IMR-90 (cell line): ENCODE data around the gene INPP5F. TPM values are rescaled to one million over a fixed set of nuclear protein-coding genes. Genes with fewer than 3 reads are reported as not detected.
A peak's percentile ranks its signal among the peaks of the same experiment; 100 is the strongest.

Experiments used
- ATAC-seq: fragments of 200-7000 bp; cut with Tn5 transposase; 2 replicates; pipeline ENCODE4 v1.9.1; 2020; ENCODE audit warnings: low read depth, mild to moderate bottlenecking, moderate library complexity
- BruUV-seq: library from RNA; stranded (reverse); fragments of 400-500 nt; replicated peaks from 2 replicates; lab custom pipeline; 2021; lab: Mats Ljungman, UMichigan
- CTCF ChIA-PET: fragments of 300-600 bp; formaldehyde crosslinking; extraction: SDS; loops from one replicate; lab custom pipeline; 2021; ENCODE audit warnings: antibody characterized with exemption; lab: Yijun Ruan, JAX
- POLR2A ChIA-PET: fragments of 300-600 bp; sonication (Branson Sonifier 250); formaldehyde crosslinking; loops from one replicate; lab custom pipeline; 2022; ENCODE audit warnings: antibody characterized with exemption; ENCODE audit not compliant: unreplicated experiment; lab: Charles Lee
- DNase-seq: peaks from one replicate; pipeline ENCODE4 v3.0.0; 2013
- H2AFZ ChIP-seq: replicated peaks from 2 replicates; pipeline ENCODE3; 2013; ENCODE audit warnings: low read length, mild to moderate bottlenecking; ENCODE audit not compliant: poor library complexity
- H2AK5ac ChIP-seq: 2 replicates; pipeline ENCODE4 v1.6.1; 2013; ENCODE audit warnings: low read depth, low read length, inconsistent platforms
- H2AK9ac ChIP-seq: replicated peaks from 2 replicates; pipeline ENCODE3; 2013; ENCODE audit warnings: mild to moderate bottlenecking, low read depth, low read length, moderate library complexity; ENCODE audit not compliant: poor library complexity
- H2BK120ac ChIP-seq: 2 replicates; pipeline ENCODE4 v1.6.1; 2013; ENCODE audit warnings: low read depth, low read length, inconsistent platforms
- H2BK15ac ChIP-seq: 3 replicates; pipeline ENCODE4 v1.6.1; 2013; ENCODE audit warnings: low read depth, low read length, inconsistent platforms
- H2BK20ac ChIP-seq: 2 replicates; pipeline ENCODE4 v1.6.1; 2013; ENCODE audit warnings: low read depth, mild to moderate bottlenecking, inconsistent platforms, low read length, moderate library complexity
- H2BK5ac ChIP-seq: 2 replicates; pipeline ENCODE4 v1.6.1; 2013; ENCODE audit warnings: mild to moderate bottlenecking, low read depth, low read length, inconsistent platforms; ENCODE audit not compliant: poor library complexity, severe bottlenecking
- H3K14ac ChIP-seq: replicated peaks from 2 replicates; pipeline ENCODE4 v1.6.1; 2013; ENCODE audit warnings: low read depth, low read length, inconsistent platforms
- H3K18ac ChIP-seq: 2 replicates; pipeline ENCODE4 v1.6.1; 2013; ENCODE audit warnings: low read depth, low read length, control low read depth
- H3K23ac ChIP-seq: 2 replicates; pipeline ENCODE4 v1.6.1; 2013; ENCODE audit warnings: low read depth, low read length, inconsistent platforms
- H3K27ac ChIP-seq: 2 replicates; pipeline ENCODE4 v1.5.1; 2013; ENCODE audit warnings: mild to moderate bottlenecking, control low read depth, low read length; ENCODE audit not compliant: insufficient read depth
- H3K27me3 ChIP-seq: 2 replicates; pipeline ENCODE4 v1.6.1; 2013; ENCODE audit warnings: low read length; ENCODE audit not compliant: control insufficient read depth, insufficient read depth
- H3K36me3 ChIP-seq: 2 replicates; pipeline ENCODE4 v1.6.1; 2013; ENCODE audit warnings: low read length, mixed read lengths; ENCODE audit not compliant: control insufficient read depth, insufficient read depth
- H3K4ac ChIP-seq: 2 replicates; pipeline ENCODE4 v1.6.1; 2013; ENCODE audit warnings: low read depth, low read length, inconsistent platforms
- H3K4me1 ChIP-seq: 2 replicates; pipeline ENCODE4 v1.6.1; 2013; ENCODE audit warnings: low read length, mixed read lengths; ENCODE audit not compliant: control insufficient read depth, insufficient read depth
- H3K4me2 ChIP-seq: 2 replicates; pipeline ENCODE4 v1.6.1; 2013; ENCODE audit warnings: low read depth, mild to moderate bottlenecking, control low read depth, low read length, moderate library complexity
- H3K4me3 ChIP-seq: 2 replicates; pipeline ENCODE4 v1.5.1; 2013; ENCODE audit warnings: low read depth, mild to moderate bottlenecking, control low read depth, low read length, moderate library complexity; ENCODE audit not compliant: insufficient read depth
- H3K56ac ChIP-seq: 2 replicates; pipeline ENCODE4 v1.6.1; 2013; ENCODE audit warnings: low read length, inconsistent platforms; ENCODE audit not compliant: insufficient read depth; ENCODE audit errors: extremely low read depth
- H3K79me1 ChIP-seq, 2 experiments: 2 replicates each; pipeline ENCODE4 v1.6.1; 2013; ENCODE audit warnings: low read length in 2 of 2, inconsistent platforms in 1 of 2, low read depth in 1 of 2
- H3K9ac ChIP-seq: 2 replicates; pipeline ENCODE4 v1.6.1; 2013; ENCODE audit warnings: low read depth, low read length, control low read depth
- H3K9me1 ChIP-seq: 2 replicates; pipeline ENCODE4 v1.6.1; 2013; ENCODE audit warnings: low read length, inconsistent platforms; ENCODE audit not compliant: insufficient read depth
- H3K9me3 ChIP-seq: 2 replicates; pipeline ENCODE4 v1.6.1; 2013; ENCODE audit warnings: low read length; ENCODE audit not compliant: control insufficient read depth, insufficient read depth
- H4K20me1 ChIP-seq: 2 replicates; pipeline ENCODE4 v1.6.1; 2013; ENCODE audit warnings: low read length, inconsistent platforms; ENCODE audit not compliant: insufficient read depth
- H4K5ac ChIP-seq: 2 replicates; pipeline ENCODE4 v1.6.1; 2013; ENCODE audit warnings: mild to moderate bottlenecking, low read depth, low read length, control low read depth
- H4K8ac ChIP-seq, 2 experiments: 2 replicates each; pipeline ENCODE4 v1.6.1; 2013; ENCODE audit warnings: low read depth in 2 of 2, low read length in 2 of 2, control low read depth in 1 of 2, inconsistent platforms in 1 of 2
- H4K91ac ChIP-seq: 2 replicates; pipeline ENCODE4 v1.6.1; 2013; ENCODE audit warnings: low read depth, low read length, inconsistent platforms; ENCODE audit not compliant: insufficient read depth
- BHLHE40 ChIP-seq: fragments of 150-350 bp; IDR thresholded peaks from 2 replicates; pipeline ENCODE4 v1.6.1; 2016; ENCODE audit warnings: mild to moderate bottlenecking, low read depth, low read length
- CEBPB ChIP-seq: IDR thresholded peaks from 2 replicates; pipeline ENCODE4 v1.6.1; 2012; ENCODE audit warnings: low read depth, low read length, improper control_type of control experiment
- CHD1 ChIP-seq: IDR thresholded peaks from 2 replicates; pipeline ENCODE4 v1.6.1; 2012; ENCODE audit warnings: low read depth, low read length, improper control_type of control experiment
- FOS ChIP-seq: fragments of 150-350 bp; IDR thresholded peaks from 2 replicates; pipeline ENCODE4 v1.6.1; 2016; ENCODE audit warnings: low read depth, low read length
- MAFK ChIP-seq: IDR thresholded peaks from 2 replicates; pipeline ENCODE4 v1.6.1; 2012; ENCODE audit warnings: low read depth, low read length, improper control_type of control experiment
- MAZ ChIP-seq: IDR thresholded peaks from 2 replicates; pipeline ENCODE4 v1.6.1; 2012; ENCODE audit warnings: low read depth, mild to moderate bottlenecking, low read length, improper control_type of control experiment, moderate library complexity, borderline replicate concordance
- POLR2A ChIP-seq: IDR thresholded peaks from 2 replicates; pipeline ENCODE4 v1.6.1; 2012; ENCODE audit warnings: mild to moderate bottlenecking, low read depth, low read length
- RAD21 ChIP-seq: IDR thresholded peaks from 2 replicates; pipeline ENCODE4 v1.6.1; 2012; ENCODE audit warnings: low read length, improper control_type of control experiment
- RCOR1 ChIP-seq: IDR thresholded peaks from 2 replicates; pipeline ENCODE4 v1.6.1; 2012; ENCODE audit warnings: mild to moderate bottlenecking, low read length, improper control_type of control experiment; ENCODE audit not compliant: insufficient replicate concordance
- RFX5 ChIP-seq: IDR thresholded peaks from 2 replicates; pipeline ENCODE4 v1.8.0; 2012; ENCODE audit warnings: low read depth, mild to moderate bottlenecking, low read length, moderate library complexity
- SMC3 ChIP-seq: fragments of 150-350 bp; IDR thresholded peaks from 2 replicates; pipeline ENCODE4 v1.6.1; 2016; ENCODE audit warnings: low read depth, mild to moderate bottlenecking, antibody characterized with exemption, low read length, moderate library complexity
- WGBS, 2 experiments: methylation state at CpG; one replicate each; pipeline versions ENCODE4 v1.1.5 to v1.1.7; 2013; ENCODE audit warnings: missing lambda C conversion rate in 2 of 2; ENCODE audit not compliant: insufficient read length in 1 of 2; ENCODE audit errors: extremely low coverage in 2 of 2; 5-methylcytosine and 5-hydroxymethylcytosine counted together
- dilution Hi-C: fragments of 300-500 bp; cut with HindIII; formaldehyde crosslinking; loops from one replicate; pipeline ENCODE4 v1.14.3; 2018; ENCODE audit warnings: low sequenced_read_pairs; ENCODE audit not compliant: unreplicated experiment
- in situ Hi-C: fragments of 300-500 bp; cut with MboI; formaldehyde crosslinking; loops from 3 replicates; pipeline ENCODE4 v1.14.3; 2019; ENCODE audit warnings: low sequenced_read_pairs, inconsistent platforms, mixed read lengths
- intact Hi-C: fragments of 100-400 bp; cut with micrococcal nuclease; formaldehyde crosslinking; loops from 2 replicates; pipeline ENCODE4 v1.10.0; 2022
- polyA plus RNA-seq, 3 experiments: library from polyadenylated mRNA; depleted of rRNA; stranded (reverse); fragments of >200 nt; gene quantifications; 2 replicates each; pipeline ENCODE4 v1.2.3, GENCODE V29; 2012; ENCODE audit warnings: low replicate concordance in 1 of 3
- total RNA-seq: library from RNA; depleted of rRNA; stranded (reverse); fragments of >200 nt; gene quantifications from 2 replicates; pipeline ENCODE4 v1.2.3, GENCODE V29; 2012
- TF ChIP-seq, protein P1 (sequence below): fragments of 150-350 bp; IDR thresholded peaks from 2 replicates; pipeline ENCODE4 v1.6.1; 2016; ENCODE audit warnings: low read depth, mild to moderate bottlenecking, low read length, moderate library complexity, borderline replicate concordance
- TF ChIP-seq, protein P2 (sequence below): fragments of 150-350 bp; IDR thresholded peaks from 2 replicates; pipeline ENCODE4 v1.6.1; 2017; ENCODE audit warnings: mild to moderate bottlenecking, antibody characterized with exemption, low read length, low read depth

Gene INPP5F
- total and polyA plus RNA-seq, 2 of the 4 experiments (the other 2 are of a cell fraction), result 19.0 to 29.6 TPM

DNA sequence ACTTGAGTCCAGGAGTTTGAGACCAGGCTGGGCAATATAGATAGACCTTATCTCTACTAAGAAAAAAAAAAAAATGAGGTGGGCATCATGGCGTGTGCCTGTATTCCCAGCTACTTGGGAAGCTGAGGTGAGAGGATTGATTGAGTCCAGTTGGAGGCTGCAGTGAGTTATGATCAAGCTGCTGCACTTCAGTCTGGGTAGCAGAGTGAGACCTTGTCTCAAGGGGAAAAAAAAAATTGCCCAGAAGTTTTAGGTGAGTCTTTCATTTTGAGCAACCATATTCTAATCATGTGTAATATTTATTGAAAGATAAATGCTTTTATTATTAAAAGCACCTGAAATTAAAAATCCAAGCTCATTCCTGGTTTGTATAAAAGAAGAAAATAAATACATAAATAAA is 13.1 kb downstream of the INPP5F start:
- Histone ChIP-seq H2BK120ac (no peak overlapping the region), H2AK5ac (no peak overlapping the region), H3K79me1 (peaks cover 18 to 57% of the 10 kb centered on the region in 2 experiments), H3K4me3 (no peak overlapping the region), H3K27ac (no peak overlapping the region), H2BK15ac (no peak overlapping the region), H4K8ac (no peak overlapping the region), H2BK20ac (peak overlapping the region; percentile 60; the same call in 1 of the 2 replicates), H3K9me3 (no peaks in the 10 kb centered on the region), H2BK5ac (no peak overlapping the region), H3K56ac (no peak overlapping the region), H2AK9ac (no peak overlapping the region), H3K36me3 (no peaks in the 10 kb centered on the region), H3K9me1 (peaks cover 5% of the 10 kb centered on the region), H4K91ac (no peak overlapping the region), H3K4ac (peak overlapping the region; percentile 35; the same call in 1 of the 2 replicates), H2AFZ (no peak overlapping the region), H3K18ac (no peak overlapping the region), H4K20me1 (no peaks in the 10 kb centered on the region; the same call in 1 of the 2 replicates), H3K14ac (no peak overlapping the region), H3K4me1 (peaks cover 3% of the 10 kb centered on the region), H3K4me2 (no peak overlapping the region), H3K9ac (no peak overlapping the region), H3K23ac (no peak overlapping the region), H3K27me3 (no peaks in the 10 kb centered on the region), H4K5ac (no peak overlapping the region)
- TF ChIP-seq FOS (no peak), BHLHE40 (no peak), SMC3 (no peak), MAFK (no peak), MAZ (no peak), RCOR1 (no peak), POLR2A (no peak), CHD1 (no peak), RFX5 (no peak), CEBPB (no peak), RAD21 (no peak)
- TF ChIP-seq, protein P1, sequence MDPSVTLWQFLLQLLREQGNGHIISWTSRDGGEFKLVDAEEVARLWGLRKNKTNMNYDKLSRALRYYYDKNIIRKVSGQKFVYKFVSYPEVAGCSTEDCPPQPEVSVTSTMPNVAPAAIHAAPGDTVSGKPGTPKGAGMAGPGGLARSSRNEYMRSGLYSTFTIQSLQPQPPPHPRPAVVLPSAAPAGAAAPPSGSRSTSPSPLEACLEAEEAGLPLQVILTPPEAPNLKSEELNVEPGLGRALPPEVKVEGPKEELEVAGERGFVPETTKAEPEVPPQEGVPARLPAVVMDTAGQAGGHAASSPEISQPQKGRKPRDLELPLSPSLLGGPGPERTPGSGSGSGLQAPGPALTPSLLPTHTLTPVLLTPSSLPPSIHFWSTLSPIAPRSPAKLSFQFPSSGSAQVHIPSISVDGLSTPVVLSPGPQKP, result no peak
- TF ChIP-seq, protein P2, sequence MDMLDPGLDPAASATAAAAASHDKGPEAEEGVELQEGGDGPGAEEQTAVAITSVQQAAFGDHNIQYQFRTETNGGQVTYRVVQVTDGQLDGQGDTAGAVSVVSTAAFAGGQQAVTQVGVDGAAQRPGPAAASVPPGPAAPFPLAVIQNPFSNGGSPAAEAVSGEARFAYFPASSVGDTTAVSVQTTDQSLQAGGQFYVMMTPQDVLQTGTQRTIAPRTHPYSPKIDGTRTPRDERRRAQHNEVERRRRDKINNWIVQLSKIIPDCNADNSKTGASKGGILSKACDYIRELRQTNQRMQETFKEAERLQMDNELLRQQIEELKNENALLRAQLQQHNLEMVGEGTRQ, result no peak
- no CpG with 5 or more reads among the region's 1 CpG for WGBS, 2 experiments
- ChIA-PET CTCF (interaction anchor here (1.0 kb wide), 2 partner anchors 12 to 13 kb away, joined by 3 read pairs; no protein-coding TSS in a partner anchor), POLR2A (no interaction called here)
- intact Hi-C loops (no loop called here), dilution Hi-C loops (no loop called here), in situ Hi-C loops (no loop called here)
- ATAC-seq (no peak), DNase-seq (no peak)
- no TSS peak for BruUV-seq
